Spinal cord (tissue), 10 donors: ENCODE results near the gene HMGN3. TPM values are rescaled to one million over a fixed set of nuclear protein-coding genes. Genes with fewer than 3 reads are reported as not detected.

Source experiments
- DNase-seq, 6 donors: peaks; one replicate each; pipeline versions ENCODE4 v3.0.0 to v3.0.0-alpha.2; 2013 to 2015; ENCODE audit warnings: low spot score in 6 of 6, low read depth in 4 of 6
- H3K27ac ChIP-seq: one replicate; pipeline ENCODE4 v1.5.1; 2013; ENCODE audit warnings: low read depth, low read length, control low read depth
- H3K27me3 ChIP-seq: one replicate; pipeline ENCODE4 v1.6.1; 2013; ENCODE audit warnings: low read length; ENCODE audit not compliant: control insufficient read depth, insufficient read depth
- H3K36me3 ChIP-seq: one replicate; pipeline ENCODE4 v1.6.1; 2013; ENCODE audit warnings: low read length; ENCODE audit not compliant: control insufficient read depth, insufficient read depth
- H3K4me1 ChIP-seq: one replicate; pipeline ENCODE4 v1.6.1; 2013; ENCODE audit warnings: low read length; ENCODE audit not compliant: control insufficient read depth, insufficient read depth
- H3K4me3 ChIP-seq: one replicate; pipeline ENCODE4 v1.5.1; 2013; ENCODE audit warnings: low read depth, low read length, control low read depth
- H3K9me3 ChIP-seq: one replicate; pipeline ENCODE4 v1.6.1; 2013; ENCODE audit warnings: low read length; ENCODE audit not compliant: control insufficient read depth, insufficient read depth
- WGBS: methylation state at CpG from one replicate; pipeline ENCODE4 v1.1.5; 2013; ENCODE audit warnings: missing lambda C conversion rate; ENCODE audit not compliant: insufficient coverage; 5-methylcytosine and 5-hydroxymethylcytosine counted together
- polyA plus RNA-seq, 2 donors: library from polyadenylated mRNA; unstranded; fragments of 120-200 nt; gene quantifications; one replicate each; pipeline ENCODE4 v1.2.1, GENCODE V29; 2013; ENCODE audit not compliant: insufficient read length in 2 of 2
- total RNA-seq, 2 donors: library from RNA; depleted of rRNA in 1 of 2; stranded (reverse); fragments of 120-200 nt in 1 of 2; fragments of >200 nt in 1 of 2; gene quantifications; one replicate each; pipeline versions ENCODE4 v1.2.3 to v1.2.4, GENCODE V29; 2013 to 2014
- donor health status: healthy.

The HMGN3 gene
- total and polyA plus RNA-seq, 4 donors = 72.3 to 287 (median 208) TPM

GRCh38 chr6:79225717-79226599 is 8.5 kb downstream of the HMGN3 start:
- Histone ChIP-seq H3K27ac (no peak overlapping the region), H3K27me3 (no peaks in the 10 kb centered on the region), H3K4me3 (no peak overlapping the region), H3K4me1 (no peaks in the 10 kb centered on the region), H3K36me3 (no peaks in the 10 kb centered on the region), H3K9me3 (no peaks in the 10 kb centered on the region)
- no CpG with 5 or more reads among the region's 4 CpGs for WGBS
- DNase-seq = no peak

GRCh38 chr6:79223611-79224404 is 10.7 kb downstream of the HMGN3 start:
- H3K9me3 ChIP-seq = peaks cover 2% of the 10 kb centered on the region
- no peaks in the 10 kb centered on the region for H3K4me1 ChIP-seq
- H3K4me3 ChIP-seq = no peak overlapping the region
- WGBS = 83% methylated on average over 1 of the region's 3 CpGs
- no peaks in the 10 kb centered on the region for H3K27me3 ChIP-seq
- no peaks in the 10 kb centered on the region for H3K36me3 ChIP-seq
- DNase-seq = no peak
- no peak overlapping the region for H3K27ac ChIP-seq

GRCh38 chr6:79215213-79215824 is 19.2 kb downstream of the HMGN3 start:
- Histone ChIP-seq H3K9me3 (peaks cover 2% of the 10 kb centered on the region), H3K4me1 (peaks cover 4% of the 10 kb centered on the region), H3K36me3 (no peaks in the 10 kb centered on the region), H3K27ac (no peak overlapping the region), H3K4me3 (no peak overlapping the region), H3K27me3 (no peaks in the 10 kb centered on the region)
- WGBS = 14% methylated on average over 1 of the region's 3 CpGs
- no peak for DNase-seq

- DNase-seq = no peak
- Histone ChIP-seq H3K9me3 (no peaks in the 10 kb centered on the region), H3K36me3 (no peaks in the 10 kb centered on the region), H3K27ac (no peak overlapping the region), H3K27me3 (no peaks in the 10 kb centered on the region), H3K4me3 (no peak overlapping the region), H3K4me1 (peaks cover 4% of the 10 kb centered on the region)
- no CpG with 5 or more reads among the region's 2 CpGs for WGBS
These were observed 21.6 kb downstream of the HMGN3 start for GRCh38 chr6:79212859-79213258.

GRCh38 chr6:79208816-79209215 is 25.7 kb downstream of the HMGN3 start:
- Histone ChIP-seq H3K4me3 (no peak overlapping the region), H3K27ac (no peak overlapping the region), H3K9me3 (no peaks in the 10 kb centered on the region), H3K36me3 (peaks cover 7% of the 10 kb centered on the region), H3K27me3 (no peaks in the 10 kb centered on the region), H3K4me1 (no peaks in the 10 kb centered on the region)
- DNase-seq = no peak

GRCh38 chr6:79203753-79204253 is 30.7 kb downstream of the HMGN3 start:
- Histone ChIP-seq H3K27ac (no peak overlapping the region), H3K4me3 (no peak overlapping the region), H3K27me3 (no peaks in the 10 kb centered on the region), H3K9me3 (no peaks in the 10 kb centered on the region), H3K4me1 (no peaks in the 10 kb centered on the region), H3K36me3 (peaks cover 7% of the 10 kb centered on the region)
- DNase-seq = no peak
- WGBS = 100% methylated on average over 1 of the region's 3 CpGs

GRCh38 chr6:79202556-79202955 is 31.9 kb downstream of the HMGN3 start:
- DNase-seq = no peak
- no peaks in the 10 kb centered on the region for H3K4me1 ChIP-seq
- no peaks in the 10 kb centered on the region for H3K9me3 ChIP-seq
- no CpG with 5 or more reads among the region's 1 CpG for WGBS
- H3K27me3 ChIP-seq = no peaks in the 10 kb centered on the region
- H3K4me3 ChIP-seq = no peak overlapping the region
- H3K36me3 ChIP-seq = peaks cover 7% of the 10 kb centered on the region
- no peak overlapping the region for H3K27ac ChIP-seq

GRCh38 chr6:79201983-79202382 is 32.5 kb downstream of the HMGN3 start:
- Histone ChIP-seq H3K36me3 (peaks cover 7% of the 10 kb centered on the region), H3K27me3 (no peaks in the 10 kb centered on the region), H3K4me3 (no peak overlapping the region), H3K9me3 (no peaks in the 10 kb centered on the region), H3K27ac (no peak overlapping the region), H3K4me1 (no peaks in the 10 kb centered on the region)
- WGBS = no CpG with 5 or more reads among the region's 3 CpGs
- peak in 1 of 6 donors; percentile 71 for DNase-seq

- no peaks in the 10 kb centered on the region for H3K27me3 ChIP-seq
- no CpG with 5 or more reads among the region's 1 CpG for WGBS
- peak in 1 of 6 donors; percentile 60 for DNase-seq
- no peak overlapping the region for H3K27ac ChIP-seq
- peaks cover 2% of the 10 kb centered on the region for H3K36me3 ChIP-seq
- H3K9me3 ChIP-seq = no peaks in the 10 kb centered on the region
- H3K4me1 ChIP-seq = no peaks in the 10 kb centered on the region
- no peak overlapping the region for H3K4me3 ChIP-seq
These were observed 33.3 kb downstream of the HMGN3 start for GRCh38 chr6:79201143-79201542.
